OCI-LY3 (cell line): ENCODE results near the gene SPON2.

ENCODE experiments used
- H2AFZ ChIP-seq: fragments of 200-600, 300-600 bp; shearing (Covaris generic); 2 replicates; pipeline ENCODE4 v1.6.0; 2014; ENCODE audit warnings: antibody characterized with exemption, low read depth, low read length
- H3K27ac ChIP-seq: fragments of 200-600, 300-600 bp; sonication (generic); 2 replicates; pipeline ENCODE4 v1.5.1; 2014; ENCODE audit warnings: mild to moderate bottlenecking, low read length, moderate library complexity, mixed read lengths
- H3K27me3 ChIP-seq: fragments of 200-600, 300-600 bp; sonication (generic); 2 replicates; pipeline ENCODE4 v1.6.1; 2014; ENCODE audit warnings: low read depth, low read length, mixed read lengths
- H3K36me3 ChIP-seq: fragments of 200-600, 300-600 bp; sonication (generic); replicated peaks from 2 replicates; pipeline ENCODE3; 2014; ENCODE audit warnings: low read depth, low read length, mixed read lengths
- H3K4me1 ChIP-seq: fragments of 300-600, 200-600 bp; sonication (generic); 2 replicates; pipeline ENCODE4 v1.6.1; 2014; ENCODE audit warnings: low read length, mixed read lengths
- H3K4me2 ChIP-seq: fragments of 200-600, 300-600 bp; sonication (generic); 2 replicates; pipeline ENCODE4 v1.6.1; 2014; ENCODE audit warnings: low read length, mixed read lengths
- H3K4me3 ChIP-seq: fragments of 300-600, 200-600 bp; sonication (generic); 2 replicates; pipeline ENCODE4 v1.5.1; 2014; ENCODE audit warnings: antibody characterized with exemption, mild to moderate bottlenecking, low read length, moderate library complexity
- H3K79me2 ChIP-seq: fragments of 300-600, 200-600 bp; shearing (Covaris generic); 2 replicates; pipeline ENCODE4 v1.6.1; 2014; ENCODE audit warnings: mild to moderate bottlenecking, low read length, mixed read lengths
- H3K9ac ChIP-seq: fragments of 300-600, 200-600 bp; shearing (Covaris generic); 2 replicates; pipeline ENCODE4 v1.6.0; 2014; ENCODE audit warnings: mild to moderate bottlenecking, low read length, moderate library complexity
- H3K9me3 ChIP-seq: fragments of 200-600, 300-600 bp; shearing (Covaris generic); 2 replicates; pipeline ENCODE4 v1.6.1; 2014; ENCODE audit warnings: low read length, mixed read lengths; ENCODE audit not compliant: insufficient read depth
- H4K20me1 ChIP-seq: fragments of 200-600, 300-600 bp; sonication (generic); 2 replicates; pipeline ENCODE4 v1.6.1; 2016; ENCODE audit warnings: low read length, mixed read lengths; ENCODE audit not compliant: insufficient read depth
- EZH2phosphoT487 ChIP-seq: fragments of 200-600 bp; shearing (Covaris generic); IDR thresholded peaks from 2 replicates; pipeline ENCODE4 v1.6.1; 2018; ENCODE audit warnings: antibody characterized with exemption, mixed run types, low read depth
- TF ChIP-seq, protein P1 (sequence below): fragments of 200-600, 300-600 bp; sonication (generic); IDR thresholded peaks from 2 replicates; pipeline ENCODE4 v1.5.1; 2014; ENCODE audit warnings: antibody characterized with exemption, low read length, low read depth

SPON2 gene

DNA sequence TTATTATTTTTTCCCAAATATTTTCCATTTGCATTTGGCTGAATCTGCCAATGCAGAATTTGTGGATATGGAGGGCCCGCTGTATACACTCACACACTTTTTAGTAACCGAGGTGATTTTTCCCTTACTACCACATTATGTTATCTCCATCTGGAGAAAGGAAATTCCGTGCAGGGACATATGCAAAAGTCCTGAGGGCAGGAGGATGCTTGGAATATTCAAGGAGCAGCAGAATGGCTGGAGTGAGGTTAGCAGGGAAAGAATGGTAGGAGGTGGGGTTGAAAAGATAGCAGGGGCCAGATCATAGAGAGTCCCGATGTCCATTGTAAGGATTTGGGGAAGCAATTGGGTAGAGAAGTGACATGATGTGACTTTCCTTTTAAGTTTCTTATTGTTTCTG is 47.6 kb downstream of the SPON2 start:
- H3K9me3 ChIP-seq, result no peaks in the 10 kb centered on the region
- no peak overlapping the region for H3K27ac ChIP-seq
- H3K4me1 ChIP-seq, result no peaks in the 10 kb centered on the region
- no peak overlapping the region for H3K4me2 ChIP-seq
- H4K20me1 ChIP-seq, result no peaks in the 10 kb centered on the region
- H3K4me3 ChIP-seq, result no peak overlapping the region
- H3K9ac ChIP-seq, result no peak overlapping the region
- peaks cover 28% of the 10 kb centered on the region for H3K27me3 ChIP-seq
- H2AFZ ChIP-seq, result no peak overlapping the region
- no peak for TF ChIP-seq EZH2phosphoT487
- TF ChIP-seq, protein P1, sequence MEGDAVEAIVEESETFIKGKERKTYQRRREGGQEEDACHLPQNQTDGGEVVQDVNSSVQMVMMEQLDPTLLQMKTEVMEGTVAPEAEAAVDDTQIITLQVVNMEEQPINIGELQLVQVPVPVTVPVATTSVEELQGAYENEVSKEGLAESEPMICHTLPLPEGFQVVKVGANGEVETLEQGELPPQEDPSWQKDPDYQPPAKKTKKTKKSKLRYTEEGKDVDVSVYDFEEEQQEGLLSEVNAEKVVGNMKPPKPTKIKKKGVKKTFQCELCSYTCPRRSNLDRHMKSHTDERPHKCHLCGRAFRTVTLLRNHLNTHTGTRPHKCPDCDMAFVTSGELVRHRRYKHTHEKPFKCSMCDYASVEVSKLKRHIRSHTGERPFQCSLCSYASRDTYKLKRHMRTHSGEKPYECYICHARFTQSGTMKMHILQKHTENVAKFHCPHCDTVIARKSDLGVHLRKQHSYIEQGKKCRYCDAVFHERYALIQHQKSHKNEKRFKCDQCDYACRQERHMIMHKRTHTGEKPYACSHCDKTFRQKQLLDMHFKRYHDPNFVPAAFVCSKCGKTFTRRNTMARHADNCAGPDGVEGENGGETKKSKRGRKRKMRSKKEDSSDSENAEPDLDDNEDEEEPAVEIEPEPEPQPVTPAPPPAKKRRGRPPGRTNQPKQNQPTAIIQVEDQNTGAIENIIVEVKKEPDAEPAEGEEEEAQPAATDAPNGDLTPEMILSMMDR, result no peak
- H3K79me2 ChIP-seq, result no peaks in the 10 kb centered on the region
- no peaks in the 10 kb centered on the region for H3K36me3 ChIP-seq

DNA sequence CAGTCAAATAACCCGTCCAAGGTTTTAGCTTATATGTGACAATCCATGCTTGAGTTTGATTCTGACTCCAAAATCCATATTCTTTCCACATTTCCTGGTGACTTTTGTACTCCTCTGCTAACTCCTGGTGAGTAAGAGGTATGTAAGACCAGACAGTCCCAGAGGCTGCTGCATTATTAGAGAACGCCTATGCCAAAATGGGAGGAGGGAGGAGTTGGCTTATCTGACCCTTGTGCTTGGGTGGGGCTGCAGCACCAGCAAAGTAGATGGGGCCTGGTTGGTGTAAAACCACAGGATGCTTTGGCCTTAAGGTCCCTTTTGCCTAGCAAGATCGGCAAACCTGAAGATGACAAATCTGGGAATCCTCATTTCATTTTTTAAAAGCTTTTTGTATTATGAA is 49.9 kb downstream of the SPON2 start:
- no peak overlapping the region for H2AFZ ChIP-seq
- H3K36me3 ChIP-seq, result no peaks in the 10 kb centered on the region
- TF ChIP-seq EZH2phosphoT487, result no peak
- TF ChIP-seq, protein P1, result no peak
- H3K27me3 ChIP-seq, result peaks cover 19% of the 10 kb centered on the region
- H3K9me3 ChIP-seq, result no peaks in the 10 kb centered on the region
- no peaks in the 10 kb centered on the region for H3K4me1 ChIP-seq
- H3K9ac ChIP-seq, result no peak overlapping the region
- no peak overlapping the region for H3K4me2 ChIP-seq
- no peaks in the 10 kb centered on the region for H3K79me2 ChIP-seq
- H3K4me3 ChIP-seq, result no peak overlapping the region
- H4K20me1 ChIP-seq, result no peaks in the 10 kb centered on the region
- no peak overlapping the region for H3K27ac ChIP-seq
